Caco-2 (cell line): ENCODE results near the gene SHC3. TPM values are rescaled to one million over a fixed set of nuclear protein-coding genes. Genes with fewer than 3 reads are reported as not detected.

Source experiments
- BruUV-seq: library from RNA; stranded (reverse); fragments of 400-500 nt; replicated peaks from 2 replicates; lab custom pipeline; 2021; lab: Mats Ljungman, UMichigan
- CTCF ChIA-PET: fragments of 300-600 bp; sonication (Branson Sonifier 250); formaldehyde crosslinking; loops from one replicate; lab custom pipeline; 2022; ENCODE audit warnings: antibody characterized with exemption; lab: Charles Lee
- POLR2A ChIA-PET: fragments of 300-600 bp; sonication (Branson Sonifier 250); formaldehyde crosslinking; loops from one replicate; lab custom pipeline; 2022; ENCODE audit warnings: antibody characterized with exemption; lab: Charles Lee
- DNase-seq, 2 experiments: peaks; one replicate each; pipeline versions ENCODE4 v3.0.0 to v3.0.0-alpha.2; 2020 to 2022
- H3K27me3 ChIP-seq: replicated peaks from 2 replicates; pipeline ENCODE4 v1.6.0; 2011; ENCODE audit warnings: low read length; ENCODE audit not compliant: control insufficient read depth, insufficient read depth
- H3K36me3 ChIP-seq: 2 replicates; pipeline ENCODE4 v1.5.1; 2011; ENCODE audit warnings: low read length; ENCODE audit not compliant: control insufficient read depth, insufficient read depth
- H3K4me1 ChIP-seq: fragments of 250-450 bp; sonication (Bioruptor Pico); 2 replicates; pipeline ENCODE4 v1.5.1; 2020; ENCODE audit warnings: mild to moderate bottlenecking
- H3K4me3 ChIP-seq: 2 replicates; pipeline ENCODE4 v1.5.1; 2011; ENCODE audit warnings: low read depth, mild to moderate bottlenecking, control low read depth, low read length
- H3K9me3 ChIP-seq: fragments of 250-450 bp; sonication (Bioruptor Pico); 2 replicates; pipeline ENCODE4 v1.5.1; 2020; ENCODE audit warnings: mild to moderate bottlenecking, moderate library complexity
- H3K27ac Mint-ChIP-seq: one replicate; pipeline ENCODE4 v1.8.0; 2022; ENCODE audit warnings: mixed read lengths; ENCODE audit not compliant: unreplicated experiment
- H3K27me3 Mint-ChIP-seq: one replicate; pipeline ENCODE4 v1.8.0; 2022; ENCODE audit warnings: mixed read lengths; ENCODE audit not compliant: insufficient read depth, unreplicated experiment
- H3K36me3 Mint-ChIP-seq: one replicate; pipeline ENCODE4 v1.8.0; 2022; ENCODE audit warnings: mild to moderate bottlenecking, mixed read lengths; ENCODE audit not compliant: insufficient read depth, unreplicated experiment
- H3K4me1 Mint-ChIP-seq: one replicate; pipeline ENCODE4 v1.8.0; 2022; ENCODE audit warnings: low read depth, mixed read lengths; ENCODE audit not compliant: unreplicated experiment
- H3K4me3 Mint-ChIP-seq: one replicate; pipeline ENCODE4 v1.8.0; 2022; ENCODE audit warnings: mild to moderate bottlenecking, moderate library complexity, mixed read lengths; ENCODE audit not compliant: unreplicated experiment
- H3K9me3 Mint-ChIP-seq: one replicate; pipeline ENCODE4 v1.8.0; 2022; ENCODE audit warnings: mixed read lengths; ENCODE audit not compliant: unreplicated experiment
- intact Hi-C: fragments of 100-400 bp; cut with micrococcal nuclease; formaldehyde crosslinking; loops from one replicate; pipeline ENCODE4 v1.10.0; 2022; ENCODE audit not compliant: unreplicated experiment
- total RNA-seq: library from RNA; stranded (reverse); gene quantifications from 2 replicates; pipeline ENCODE4 v1.2.3, GENCODE V29; 2022
- TF ChIP-seq, protein P1 (sequence below), 2 experiments: fragments of 200-600 bp in 1 of 2; IDR thresholded peaks; 1 replicate in 1 of 2; 2 replicates in 1 of 2; pipeline versions ENCODE4 v1.5.1 to v1.8.0; 2011 to 2022; ENCODE audit warnings: antibody characterized with exemption in 1 of 2, control low read depth in 1 of 2, inconsistent platforms in 1 of 2, low read depth in 1 of 2, low read length in 1 of 2, mild to moderate bottlenecking in 1 of 2, moderate library complexity in 1 of 2; ENCODE audit not compliant: insufficient read depth in 1 of 2, severe bottlenecking in 1 of 2, unreplicated experiment in 1 of 2

SHC3 gene
- total RNA-seq, 1 experiment from 2014 or later = 0.20 TPM

DNA sequence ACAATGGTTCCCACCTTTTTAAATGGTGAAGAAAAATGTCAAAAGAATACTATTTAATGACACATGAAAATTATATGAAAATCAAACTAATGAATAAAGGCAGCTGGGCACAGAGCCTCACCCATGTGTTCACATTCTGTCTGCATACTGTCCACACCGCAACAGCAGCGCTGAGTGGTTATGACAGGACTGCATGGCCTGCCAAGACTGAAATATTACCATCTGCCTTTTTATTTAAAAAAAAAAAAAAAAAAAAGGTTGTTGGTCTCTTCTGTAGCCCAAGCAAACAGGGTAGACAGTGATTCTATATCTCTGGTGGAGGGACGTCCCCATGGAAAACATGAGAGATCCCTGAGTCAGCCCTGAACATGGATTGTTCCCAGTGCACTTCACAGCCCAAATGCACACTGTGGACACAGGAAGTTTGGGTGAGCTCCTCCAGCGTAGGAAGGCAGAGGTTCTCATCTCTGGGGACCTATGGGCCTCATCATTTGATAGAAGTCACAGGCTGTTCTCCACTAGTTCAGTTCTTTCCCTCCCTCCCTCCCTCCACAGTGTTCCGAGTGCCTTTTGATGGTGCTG is 44.9 kb upstream of the SHC3 start:
- TF ChIP-seq, protein P1, sequence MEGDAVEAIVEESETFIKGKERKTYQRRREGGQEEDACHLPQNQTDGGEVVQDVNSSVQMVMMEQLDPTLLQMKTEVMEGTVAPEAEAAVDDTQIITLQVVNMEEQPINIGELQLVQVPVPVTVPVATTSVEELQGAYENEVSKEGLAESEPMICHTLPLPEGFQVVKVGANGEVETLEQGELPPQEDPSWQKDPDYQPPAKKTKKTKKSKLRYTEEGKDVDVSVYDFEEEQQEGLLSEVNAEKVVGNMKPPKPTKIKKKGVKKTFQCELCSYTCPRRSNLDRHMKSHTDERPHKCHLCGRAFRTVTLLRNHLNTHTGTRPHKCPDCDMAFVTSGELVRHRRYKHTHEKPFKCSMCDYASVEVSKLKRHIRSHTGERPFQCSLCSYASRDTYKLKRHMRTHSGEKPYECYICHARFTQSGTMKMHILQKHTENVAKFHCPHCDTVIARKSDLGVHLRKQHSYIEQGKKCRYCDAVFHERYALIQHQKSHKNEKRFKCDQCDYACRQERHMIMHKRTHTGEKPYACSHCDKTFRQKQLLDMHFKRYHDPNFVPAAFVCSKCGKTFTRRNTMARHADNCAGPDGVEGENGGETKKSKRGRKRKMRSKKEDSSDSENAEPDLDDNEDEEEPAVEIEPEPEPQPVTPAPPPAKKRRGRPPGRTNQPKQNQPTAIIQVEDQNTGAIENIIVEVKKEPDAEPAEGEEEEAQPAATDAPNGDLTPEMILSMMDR (IDR thresholded peaks at IDR 0.05; ENCODE audit: insufficient read depth in 1 of 2, low read depth in 1 of 2, low read length in 1 of 2, severe bottlenecking in 1 of 2, unreplicated experiment in 1 of 2) = no peak
- H3K4me3 Mint-ChIP-seq = no peak overlapping the region
- no peak overlapping the region for H3K27ac Mint-ChIP-seq
- no peaks in the 10 kb centered on the region for H3K36me3 Mint-ChIP-seq
- Histone ChIP-seq H3K9me3 (no peaks in the 10 kb centered on the region), H3K36me3 (no peaks in the 10 kb centered on the region), H3K27me3 (no peaks in the 10 kb centered on the region), H3K4me3 (no peak overlapping the region), H3K4me1 (no peaks in the 10 kb centered on the region)
- no peaks in the 10 kb centered on the region for H3K27me3 Mint-ChIP-seq
- POLR2A ChIA-PET = no interaction called here
- CTCF ChIA-PET = no interaction called here
- intact Hi-C loops = no loop called here
- H3K4me1 Mint-ChIP-seq = no peaks in the 10 kb centered on the region
- DNase-seq = no peak
- H3K9me3 Mint-ChIP-seq = no peaks in the 10 kb centered on the region
- BruUV-seq = no TSS peak

DNA sequence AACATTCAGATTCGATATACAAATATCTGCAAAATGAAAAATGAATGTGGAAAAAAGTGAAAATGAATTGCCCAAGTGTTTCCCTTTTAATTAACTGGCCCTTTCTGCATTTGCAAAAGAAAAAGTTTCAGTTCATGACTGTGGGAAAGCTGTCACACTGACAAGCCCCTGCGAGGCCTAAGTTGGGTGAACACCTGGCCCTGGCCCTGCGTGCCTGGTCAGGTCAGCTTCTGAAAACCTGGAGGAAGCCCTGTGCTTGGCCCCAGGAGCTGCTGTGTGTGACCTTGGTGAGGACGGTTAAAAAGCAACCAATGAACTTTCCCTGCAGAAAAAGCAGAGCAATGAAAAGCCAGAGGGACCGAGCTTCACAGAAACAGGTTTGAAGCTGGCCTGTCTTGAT is 41.0 kb upstream of the SHC3 start:
- BruUV-seq = no TSS peak
- Mint-ChIP-seq H3K27ac (no peak overlapping the region), H3K36me3 (no peaks in the 10 kb centered on the region), H3K4me1 (no peaks in the 10 kb centered on the region), H3K27me3 (no peaks in the 10 kb centered on the region), H3K9me3 (no peaks in the 10 kb centered on the region), H3K4me3 (no peak overlapping the region)
- TF ChIP-seq, protein P1 (IDR thresholded peaks at IDR 0.05; ENCODE audit: insufficient read depth in 1 of 2, low read depth in 1 of 2, low read length in 1 of 2, severe bottlenecking in 1 of 2, unreplicated experiment in 1 of 2) = no peak
- CTCF ChIA-PET = no interaction called here
- intact Hi-C loops = no loop called here
- H3K36me3 ChIP-seq = no peaks in the 10 kb centered on the region
- no peaks in the 10 kb centered on the region for H3K9me3 ChIP-seq
- no peak overlapping the region for H3K4me3 ChIP-seq
- DNase-seq = no peak
- no peaks in the 10 kb centered on the region for H3K27me3 ChIP-seq
- POLR2A ChIA-PET = interaction anchor here (0.6 kb wide), 1 partner anchor 370 kb away, joined by 3 read pairs; no protein-coding TSS in a partner anchor
- no peaks in the 10 kb centered on the region for H3K4me1 ChIP-seq

DNA sequence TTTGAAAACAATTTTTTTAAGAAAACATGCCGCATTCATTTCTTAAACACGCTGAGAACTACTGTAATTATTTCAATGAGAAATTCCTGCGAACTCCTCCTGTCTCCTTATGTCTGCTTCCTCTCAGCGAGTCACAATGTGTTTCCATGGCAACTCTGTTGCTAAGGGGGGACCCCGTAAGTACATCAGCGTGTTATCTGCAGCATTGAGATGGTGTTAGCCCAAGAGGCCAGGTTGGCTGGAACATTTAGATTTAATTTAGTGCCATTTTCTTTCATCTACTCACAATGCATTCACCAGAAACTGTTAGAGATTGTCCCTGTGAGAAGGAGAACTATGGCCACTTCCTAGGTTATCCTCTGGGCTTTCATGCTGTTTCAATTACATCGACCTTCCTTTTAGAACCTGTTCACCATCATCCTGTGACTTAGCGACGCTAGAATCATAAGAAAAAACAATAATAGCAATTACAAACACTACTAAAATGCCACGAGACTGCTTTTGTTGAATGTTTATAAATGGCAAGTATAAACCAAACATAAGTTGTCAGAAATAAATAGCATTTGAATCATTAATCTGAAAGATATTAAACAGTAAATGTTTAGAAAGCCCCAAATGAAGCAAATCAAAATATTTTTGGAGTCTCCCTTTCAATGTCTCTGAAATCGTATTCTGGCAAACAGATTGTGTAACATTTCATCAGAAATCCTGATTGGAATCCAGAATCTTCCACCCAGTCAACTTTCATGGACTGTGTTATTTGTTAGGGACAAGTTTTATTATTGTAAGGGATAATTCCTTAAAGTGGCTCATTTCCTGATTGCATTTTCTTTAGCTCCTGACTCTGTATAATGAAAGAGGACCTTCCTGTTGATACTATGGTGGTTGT is 39.7 kb upstream of the SHC3 start:
- no peak overlapping the region for H3K27ac Mint-ChIP-seq

More for the DNA sequence above, 39.7 kb upstream of the SHC3 start:
- Mint-ChIP-seq H3K27me3 (peaks cover 4% of the 10 kb centered on the region), H3K36me3 (no peaks in the 10 kb centered on the region), H3K4me3 (no peak overlapping the region), H3K9me3 (no peaks in the 10 kb centered on the region), H3K4me1 (no peaks in the 10 kb centered on the region)
- CTCF ChIA-PET = no interaction called here
- no TSS peak for BruUV-seq
- TF ChIP-seq, protein P1 (IDR thresholded peaks at IDR 0.05; ENCODE audit: insufficient read depth in 1 of 2, low read depth in 1 of 2, low read length in 1 of 2, severe bottlenecking in 1 of 2, unreplicated experiment in 1 of 2) = no peak
- intact Hi-C loops = no loop called here
- Histone ChIP-seq H3K27me3 (no peaks in the 10 kb centered on the region), H3K4me1 (no peaks in the 10 kb centered on the region), H3K36me3 (no peaks in the 10 kb centered on the region), H3K4me3 (no peak overlapping the region), H3K9me3 (no peaks in the 10 kb centered on the region)
- DNase-seq = no peak
- POLR2A ChIA-PET = no interaction called here
